Colon (tissue), 2 donors: Measurements from ENCODE around the gene LRG1.
"Not testable (repeated sequence)": the region's sequence is repeated elsewhere in the genome, so short reads cannot be mapped to it uniquely, and the experiment has no call there.

Experiments
- FAIRE-seq: peaks from 2 replicates; lab custom pipeline; 2012; peaks lifted over from hg19 to GRCh38; lab: Jason Lieb, UNC
- donor health status: control.
- donor health status: control.

The LRG1 gene

GRCh38 chr19:4550479-4551050, 10.7 kb upstream of the LRG1 start:
- no peak for FAIRE-seq

- FAIRE-seq, result no peak
Observed at GRCh38 chr19:4550018-4550417, 10.2 kb upstream of the LRG1 start.

GRCh38 chr19:4548238-4548584, 8.4 kb upstream of the LRG1 start:
- no peak for FAIRE-seq

- FAIRE-seq, result no peak
Observed at GRCh38 chr19:4547303-4548237, 7.7 kb upstream of the LRG1 start.

GRCh38 chr19:4543842-4544647, 4.2 kb upstream of the LRG1 start:
- FAIRE-seq, result no peak

- FAIRE-seq, result no peak
Observed at GRCh38 chr19:4542896-4543841, 3.3 kb upstream of the LRG1 start.

- not testable (repeated sequence) for FAIRE-seq
Observed at GRCh38 chr19:4541806-4542145, 1.9 kb upstream of the LRG1 start.

- FAIRE-seq, result no peak
Observed at GRCh38 chr19:4541114-4541805, 1.4 kb upstream of the LRG1 start.

GRCh38 chr19:4539169-4539692, 605 bp downstream of the LRG1 start:
- no peak for FAIRE-seq

GRCh38 chr19:4538601-4538954, 1.3 kb downstream of the LRG1 start:
- no peak for FAIRE-seq

- no peak for FAIRE-seq
Observed at GRCh38 chr19:4537953-4538600, 1.8 kb downstream of the LRG1 start.

GRCh38 chr19:4536798-4537197, 3.0 kb downstream of the LRG1 start:
- FAIRE-seq, result no peak

- FAIRE-seq, result no peak
Observed at GRCh38 chr19:4534836-4535658, 4.8 kb downstream of the LRG1 start, which contains the start of gene PLIN5. Gene PLIN5, minus strand, starts transcription at chr19:4535224. Its CDS starts 1,150 bp downstream, at chr19:4534074.

- FAIRE-seq, result no peak
Observed at GRCh38 chr19:4533835-4534424, 5.9 kb downstream of the LRG1 start.

GRCh38 chr19:4533334-4533733, 6.5 kb downstream of the LRG1 start:
- no peak for FAIRE-seq

GRCh38 chr19:4531562-4532165, 8.2 kb downstream of the LRG1 start:
- FAIRE-seq, result no peak

- no peak for FAIRE-seq
Observed at GRCh38 chr19:4529924-4530522, 9.8 kb downstream of the LRG1 start.

- no peak for FAIRE-seq
Observed at GRCh38 chr19:4528843-4529242, 11.0 kb downstream of the LRG1 start.
